CD4-positive, alpha-beta T cell treated with Interleukin-4 for 4 hours (primary cell): ENCODE data around the gene WWOX.

Experiments
- DNase-seq: peaks from one replicate; pipeline ENCODE4 v3.0.0-alpha.2; 2020

Gene WWOX

DNA sequence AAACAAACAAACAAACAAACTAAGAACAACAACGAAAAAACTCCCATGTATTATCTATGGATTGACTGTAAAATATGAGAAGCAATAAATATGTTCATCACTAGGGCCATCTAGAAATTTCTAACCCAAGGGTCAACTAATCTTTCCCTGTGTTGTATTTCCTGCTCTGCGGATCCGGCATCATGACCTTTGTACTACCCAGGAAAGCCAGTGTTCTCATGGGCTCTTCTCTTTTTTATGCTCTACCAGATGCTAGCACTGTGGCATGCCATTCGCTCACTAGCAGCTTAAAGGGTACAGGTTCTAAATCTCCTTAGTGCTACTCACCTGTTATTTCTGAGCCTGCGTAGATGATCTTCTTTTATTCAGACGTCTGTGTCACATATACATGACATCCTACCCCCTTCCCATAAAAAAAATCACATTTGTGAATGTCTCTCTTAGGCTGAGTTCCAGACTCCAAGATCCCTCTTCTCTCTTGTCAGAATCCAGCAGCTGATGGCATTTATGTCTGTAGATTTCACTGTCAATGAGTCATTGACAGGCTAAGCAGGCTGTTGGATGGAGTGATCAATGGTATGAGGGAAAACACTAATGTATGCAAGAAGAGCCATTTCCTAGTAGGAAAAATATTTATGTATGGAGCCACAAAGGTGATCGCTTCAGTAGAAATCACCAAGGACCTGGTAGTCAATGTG is 100.0 kb downstream of the WWOX start:
- DNase-seq = no peak

DNA sequence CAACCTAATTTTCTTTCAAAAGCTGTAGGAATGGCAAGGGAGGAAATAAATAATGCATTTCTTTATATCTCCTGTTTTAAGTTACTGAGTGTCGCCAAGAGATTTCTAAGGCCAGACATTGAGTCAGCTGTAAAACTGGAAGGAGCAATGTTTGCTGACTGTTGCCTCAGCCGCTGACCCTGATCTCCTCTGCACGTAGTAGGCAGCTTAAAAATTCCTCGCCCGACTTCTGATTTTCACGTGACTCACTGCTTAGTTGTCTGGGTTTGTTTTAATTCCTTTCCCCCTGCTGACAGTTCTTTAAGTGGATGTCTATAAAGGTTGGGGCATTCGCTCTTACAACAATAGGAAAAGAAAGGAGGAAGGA is 100.6 kb downstream of the WWOX start:
- no peak for DNase-seq

DNA sequence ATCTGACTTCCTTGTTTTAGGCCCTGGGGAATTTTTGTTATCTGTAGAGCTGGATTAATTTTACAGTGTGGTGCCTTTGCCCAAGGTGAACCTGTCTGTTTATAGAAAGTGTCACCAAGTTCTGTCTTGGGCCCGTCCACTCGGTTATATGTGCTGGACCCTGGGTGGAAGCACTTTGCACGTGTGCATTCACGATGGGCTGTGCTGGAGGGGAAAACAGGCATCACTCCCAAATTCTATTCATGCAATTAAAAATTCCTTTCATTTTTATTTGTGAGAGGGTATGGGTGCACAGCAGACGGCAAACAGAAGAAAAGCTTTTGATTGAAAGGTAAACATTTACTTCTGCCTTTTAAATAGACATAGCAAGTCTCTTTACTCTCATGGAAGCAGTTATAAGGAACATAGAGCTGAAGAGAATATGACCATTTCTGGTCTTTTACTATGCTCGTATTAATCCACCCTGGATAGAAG is 101.2 kb downstream of the WWOX start:
- no peak for DNase-seq

DNA sequence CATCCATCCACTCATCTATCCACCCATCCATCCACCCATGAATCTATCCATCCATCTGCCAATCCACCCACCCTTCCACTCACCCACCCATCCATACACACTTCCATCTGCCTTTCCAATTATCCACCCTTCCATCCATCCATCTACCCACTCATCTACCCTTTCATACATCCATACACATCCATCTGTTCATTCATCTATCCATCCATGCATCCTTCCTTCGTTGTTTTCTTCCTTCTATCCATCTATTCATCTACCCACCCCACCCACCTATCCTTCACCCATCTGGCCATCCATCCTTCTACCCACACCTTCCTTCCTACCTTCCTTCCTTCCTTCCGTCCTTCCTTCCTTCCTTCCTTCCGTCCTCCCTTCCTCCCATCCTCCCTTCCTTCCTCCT is 106.1 kb downstream of the WWOX start:
- DNase-seq = no peak

DNA sequence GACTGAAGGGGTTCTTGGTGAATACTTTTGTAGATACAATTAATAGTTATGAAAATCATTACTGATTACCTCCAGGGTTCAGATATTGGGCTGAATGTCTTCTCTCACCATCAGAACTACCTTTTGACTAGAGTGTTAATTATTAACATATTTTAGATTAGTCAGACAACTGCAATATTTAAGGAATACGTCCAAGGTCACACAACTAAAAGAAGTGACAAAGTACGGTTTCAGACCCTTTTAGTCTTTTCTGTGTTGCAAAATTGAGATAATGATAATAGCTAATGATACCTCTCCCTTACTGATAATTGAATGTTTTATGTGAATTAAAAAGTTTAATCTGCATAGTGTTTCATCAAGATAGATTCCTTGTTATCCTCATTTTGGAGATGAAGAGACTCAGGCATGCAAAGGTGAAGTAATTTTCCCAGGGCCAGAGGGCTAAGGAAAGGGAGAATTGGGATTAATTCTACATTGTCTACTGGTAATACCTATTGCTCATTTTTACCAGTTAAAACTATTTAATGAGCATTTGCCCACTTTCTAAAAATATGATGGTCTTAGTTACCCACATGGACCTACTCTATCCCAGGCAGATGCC is 107.3 kb downstream of the WWOX start:
- DNase-seq = no peak

DNA sequence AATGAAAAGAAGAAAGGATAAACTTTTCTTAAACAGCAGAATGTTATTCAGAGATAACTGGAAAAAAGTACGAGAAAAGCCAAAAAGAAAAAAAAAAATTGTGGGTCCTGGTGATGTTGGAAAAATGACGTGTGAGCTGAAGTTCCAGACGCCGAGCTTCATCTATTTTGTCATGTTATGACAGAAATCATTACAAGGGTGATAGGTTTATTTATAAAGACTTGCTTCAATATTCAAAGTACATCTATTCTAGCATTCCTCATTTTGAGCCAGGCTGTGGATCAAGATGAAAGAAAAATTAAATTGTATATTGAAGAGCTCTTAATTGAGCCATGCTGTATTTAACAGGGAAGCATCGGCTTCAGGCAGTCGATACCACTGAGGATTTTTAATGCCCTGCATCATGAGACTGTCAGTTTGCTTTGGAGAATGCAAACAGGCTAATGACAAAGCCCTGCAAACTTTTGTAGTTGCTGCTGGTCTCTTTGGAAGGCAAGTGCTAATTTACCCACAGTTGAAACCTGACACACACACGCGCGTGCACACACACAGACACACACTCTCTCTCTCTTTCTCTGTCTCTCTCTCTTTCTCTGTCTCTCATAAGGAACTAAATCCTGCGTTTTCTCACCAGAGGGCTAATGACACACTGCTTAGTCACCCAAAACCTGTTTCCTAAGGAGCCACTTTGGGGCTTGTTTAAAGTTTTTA is 110.7 kb downstream of the WWOX start:
- no peak for DNase-seq

DNA sequence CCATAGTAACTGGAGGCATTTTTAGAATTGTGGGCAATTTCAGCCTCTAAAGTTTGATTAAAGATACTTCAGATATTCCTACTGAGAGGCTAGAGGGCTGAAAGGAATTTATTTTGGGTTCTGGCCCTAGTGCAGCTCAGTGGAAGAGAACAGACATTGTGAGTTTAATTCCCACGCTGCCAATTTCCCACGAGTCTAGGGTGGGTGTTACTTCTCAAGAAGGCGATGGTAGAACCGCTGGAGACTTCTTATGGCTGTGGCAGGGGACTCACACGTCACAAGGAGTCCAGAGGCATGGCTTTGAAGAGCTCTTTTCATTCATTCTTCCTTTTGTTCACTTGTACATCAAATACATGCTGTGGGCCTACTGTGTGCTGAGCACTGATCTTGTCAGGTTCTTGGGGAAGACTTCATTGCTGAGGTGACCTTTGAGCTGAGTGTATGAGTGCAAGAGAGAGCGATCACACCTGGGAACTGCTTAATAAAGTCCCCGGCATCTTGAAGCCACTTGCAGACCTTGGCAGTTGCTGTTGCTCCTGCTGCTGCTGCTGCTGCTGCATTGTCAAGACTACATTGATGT is 111.7 kb downstream of the WWOX start:
- DNase-seq = no peak

DNA sequence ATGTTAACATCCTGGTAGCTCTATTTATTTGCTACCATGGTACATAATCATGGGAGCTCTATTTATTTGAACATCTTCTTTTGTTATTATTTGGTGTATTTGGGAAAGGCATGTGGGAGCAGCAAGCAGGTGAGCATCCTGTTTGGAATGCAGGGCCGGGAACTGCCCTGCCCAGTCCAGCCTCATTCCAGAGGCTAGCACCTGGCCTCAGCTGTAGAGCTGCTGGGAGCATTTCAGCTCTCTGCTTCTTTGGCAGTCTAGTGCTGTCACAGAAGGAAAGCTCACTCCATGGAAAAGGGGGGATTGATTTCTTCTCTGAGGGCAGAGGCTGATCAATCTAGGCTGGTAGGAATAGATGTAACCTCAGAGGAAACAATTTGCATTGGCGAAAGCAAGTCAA is 112.5 kb downstream of the WWOX start:
- DNase-seq = no peak

DNA sequence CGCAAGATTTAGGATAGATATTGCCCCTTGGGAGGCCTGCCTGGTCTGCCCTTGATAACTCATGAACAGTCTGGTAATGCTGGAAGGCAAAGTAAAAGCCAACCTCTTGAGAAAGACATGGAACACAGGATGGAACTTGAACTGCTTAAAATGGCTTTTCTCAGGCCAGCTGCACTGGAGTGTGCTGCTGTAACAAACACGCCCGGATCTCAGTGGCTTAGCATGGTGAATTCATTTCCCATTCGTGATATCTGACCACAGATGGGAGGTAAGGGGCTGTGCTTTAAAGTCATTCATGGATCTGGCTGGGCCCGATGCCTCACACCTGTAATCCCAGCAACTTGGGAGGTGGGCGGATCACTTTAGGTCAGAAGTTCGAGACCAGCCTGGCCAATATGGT is 113.2 kb downstream of the WWOX start:
- no peak for DNase-seq

DNA sequence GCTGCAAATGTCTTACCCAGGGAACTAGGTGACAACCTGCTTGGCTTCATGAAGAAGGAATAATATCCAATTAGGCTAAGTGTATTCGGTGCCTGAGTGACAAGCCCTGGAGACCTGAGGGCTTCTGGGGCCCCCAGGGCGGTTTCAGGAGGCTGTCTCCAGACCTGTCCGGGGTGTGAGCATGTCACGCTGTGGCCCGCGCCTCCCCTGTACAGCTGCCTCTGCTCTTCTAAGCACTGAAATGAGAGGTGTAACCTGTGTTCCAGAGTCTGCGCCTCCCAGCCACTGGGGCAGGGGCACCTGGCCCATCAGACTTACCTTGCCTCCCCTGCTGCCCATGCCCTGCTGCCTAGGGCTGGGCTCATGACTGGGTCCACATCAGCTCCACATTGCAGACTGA is 114.3 kb downstream of the WWOX start:
- no peak for DNase-seq

DNA sequence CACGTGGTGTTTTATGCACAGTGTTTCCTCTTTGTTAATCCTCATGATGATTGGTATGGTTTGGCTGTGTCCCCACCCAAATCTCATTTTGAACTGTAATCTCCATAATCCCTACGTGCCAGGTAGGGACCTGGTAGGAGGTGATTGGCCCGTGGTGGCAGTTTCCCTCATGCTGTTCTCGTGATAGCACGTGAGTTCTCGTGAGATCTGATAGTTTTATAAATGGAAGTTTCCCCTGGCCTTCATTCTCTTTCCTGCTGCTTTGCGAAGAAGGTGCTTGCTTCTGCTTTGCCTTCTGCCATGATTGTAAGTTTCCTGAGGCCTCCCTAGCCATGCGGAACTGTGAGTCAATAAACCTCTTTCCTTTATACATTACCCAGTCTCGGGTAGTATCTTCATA is 115.8 kb downstream of the WWOX start:
- DNase-seq = no peak

DNA sequence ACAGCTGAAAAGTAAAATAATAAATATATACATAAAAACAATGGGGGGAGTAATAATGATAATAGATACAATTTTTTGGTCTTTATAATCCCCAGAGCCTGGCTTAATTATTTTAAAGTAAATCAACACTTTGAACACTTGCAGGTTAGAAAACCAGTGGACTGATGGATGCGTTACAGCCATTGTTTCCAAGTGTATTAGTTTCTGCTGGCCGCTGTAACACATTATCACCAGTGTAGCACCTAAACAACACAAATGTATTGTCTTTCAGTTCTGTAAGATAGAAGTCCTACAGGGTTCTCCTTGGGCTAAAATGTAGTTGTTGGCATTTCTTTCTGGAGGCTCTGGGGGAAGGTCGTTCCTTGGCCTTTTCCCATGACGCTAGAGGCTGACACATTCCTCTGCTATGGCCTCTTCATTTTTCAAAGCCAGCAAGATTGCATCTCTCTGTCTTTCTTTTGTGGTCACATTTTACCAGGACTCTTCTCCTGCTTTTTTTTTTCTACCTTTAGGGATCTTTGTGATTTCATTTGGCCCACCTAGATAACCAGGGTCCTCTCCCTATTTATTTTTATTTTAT is 116.8 kb downstream of the WWOX start:
- no peak for DNase-seq

DNA sequence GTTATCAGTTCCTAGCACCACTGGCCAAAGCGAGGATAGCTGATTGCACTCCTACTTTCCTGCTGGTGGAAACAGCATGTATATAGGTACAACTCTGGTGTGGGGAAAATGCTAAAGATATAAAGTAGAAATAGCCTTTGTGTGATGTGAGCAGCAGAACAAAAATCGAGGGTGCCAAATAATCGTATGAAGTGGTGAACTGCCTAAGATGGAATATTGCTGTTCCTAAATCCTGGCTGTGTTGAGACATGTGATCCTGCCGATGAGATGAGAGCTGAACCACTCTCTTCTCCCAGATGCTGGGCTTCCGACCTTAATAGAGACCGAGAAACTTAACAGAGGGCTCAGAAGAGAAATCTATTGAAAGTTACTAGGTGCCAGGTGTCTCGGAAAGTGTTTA is 117.8 kb downstream of the WWOX start:
- no peak for DNase-seq

DNA sequence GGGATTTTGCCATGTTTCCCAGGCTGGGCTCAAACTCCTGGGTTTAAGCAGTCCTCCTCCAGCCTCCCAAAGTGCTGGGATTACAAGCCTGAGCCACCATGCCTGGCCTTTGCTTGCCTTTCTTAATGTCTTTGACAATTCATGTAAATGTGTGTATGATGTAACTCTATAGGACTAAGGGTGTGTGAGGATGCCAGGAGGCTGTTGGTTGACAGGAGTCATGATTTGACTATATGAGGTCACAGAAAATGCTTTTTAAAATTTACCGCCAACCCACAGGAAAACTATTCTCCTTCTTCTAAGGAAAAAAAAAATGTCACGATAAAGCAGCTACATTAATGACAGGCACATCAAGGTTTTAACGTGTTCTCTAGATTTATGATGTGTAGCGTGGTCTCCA is 118.8 kb downstream of the WWOX start:
- no peak for DNase-seq

DNA sequence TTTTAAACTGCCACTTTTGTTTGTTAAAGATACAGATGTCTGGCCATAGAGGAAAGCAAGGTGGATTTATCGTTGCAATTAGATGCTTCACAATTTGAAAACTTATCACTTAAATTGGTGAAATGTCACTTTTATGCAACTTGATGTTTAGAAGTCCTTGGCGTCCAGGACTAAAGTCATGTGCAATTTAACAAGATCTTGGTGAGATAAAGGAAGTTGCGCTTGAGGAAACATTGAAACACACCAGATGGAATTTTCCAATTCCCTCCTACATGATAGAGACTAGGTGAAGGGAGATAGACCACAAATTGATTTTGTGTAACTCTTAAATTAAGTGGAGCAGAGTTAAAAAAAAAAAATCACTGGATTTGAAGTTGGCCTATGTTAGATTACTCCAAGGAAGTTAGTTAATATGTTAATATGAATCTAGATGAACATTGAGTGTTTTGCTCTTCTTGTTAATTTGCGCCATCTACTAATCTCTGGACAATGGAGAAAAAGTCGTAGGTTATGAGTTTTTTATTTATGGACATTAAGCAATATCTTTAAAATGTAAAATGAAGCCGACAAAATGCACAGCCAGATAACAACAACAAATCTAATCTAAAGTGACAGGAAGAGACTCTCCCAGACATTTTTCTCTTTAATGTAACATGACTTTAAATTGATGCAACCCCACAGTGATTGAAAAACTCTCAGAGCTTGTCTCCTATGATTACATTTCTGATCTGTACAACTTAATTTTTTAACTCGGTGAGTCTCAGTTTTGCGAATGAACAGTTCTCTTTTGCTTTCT is 119.6 kb downstream of the WWOX start:
- DNase-seq = no peak

DNA sequence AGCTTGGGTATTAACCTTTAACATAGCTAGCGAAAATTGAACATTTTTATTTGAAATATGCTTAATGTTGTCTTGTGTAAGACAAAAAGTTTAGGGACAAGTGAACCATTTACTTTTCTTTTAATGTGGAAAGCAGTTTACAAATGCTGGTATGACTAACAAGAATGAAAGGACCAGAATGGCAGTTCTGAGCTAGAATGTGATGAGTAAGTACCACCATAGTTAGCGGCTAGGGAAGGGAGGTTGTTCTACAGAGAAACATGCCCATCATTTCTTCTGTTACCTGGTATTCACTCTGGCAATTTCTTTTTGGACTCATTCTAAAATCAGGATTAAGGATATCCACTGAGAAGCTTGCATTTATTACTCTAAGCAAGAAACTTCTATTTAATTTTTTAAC is 121.1 kb downstream of the WWOX start:
- no peak for DNase-seq

DNA sequence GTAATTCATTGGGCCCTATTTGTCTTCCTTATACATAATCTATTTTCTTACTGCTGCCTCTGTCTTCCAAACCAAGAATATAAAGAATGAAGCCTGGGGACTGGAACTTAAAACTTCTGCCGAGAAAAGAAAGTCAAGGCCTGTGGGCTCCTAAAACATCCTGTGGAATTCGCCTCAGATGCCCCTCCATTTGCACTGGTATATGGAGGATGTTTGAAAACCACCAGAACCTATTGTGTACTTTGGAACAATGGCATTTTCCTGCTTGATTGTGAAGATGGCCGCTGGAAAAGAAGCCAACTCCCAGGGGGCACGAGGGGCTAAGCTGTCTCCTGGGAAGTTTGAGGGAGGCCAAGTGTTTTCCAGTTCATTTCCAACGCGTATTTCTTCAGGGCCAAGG is 122.4 kb downstream of the WWOX start:
- no peak for DNase-seq

DNA sequence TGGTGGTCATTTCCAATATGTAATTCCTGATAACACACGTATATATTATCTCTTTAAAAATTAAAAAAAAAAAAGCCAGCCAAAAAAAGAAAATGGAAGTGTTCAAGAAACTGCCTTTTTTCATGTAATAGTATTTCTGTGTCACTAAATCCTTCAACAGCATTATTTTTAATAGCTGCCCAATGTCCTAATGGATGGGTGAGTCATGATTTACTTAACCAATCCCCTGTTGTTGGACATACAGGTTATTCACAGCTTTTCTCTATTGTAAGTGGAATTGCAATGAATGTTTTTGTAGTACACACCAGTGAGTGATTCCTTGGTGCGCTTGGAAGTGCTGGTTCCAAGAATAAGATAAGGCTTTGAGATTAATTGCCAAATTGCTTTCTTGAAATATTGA is 124.9 kb downstream of the WWOX start:
- DNase-seq = no peak

DNA sequence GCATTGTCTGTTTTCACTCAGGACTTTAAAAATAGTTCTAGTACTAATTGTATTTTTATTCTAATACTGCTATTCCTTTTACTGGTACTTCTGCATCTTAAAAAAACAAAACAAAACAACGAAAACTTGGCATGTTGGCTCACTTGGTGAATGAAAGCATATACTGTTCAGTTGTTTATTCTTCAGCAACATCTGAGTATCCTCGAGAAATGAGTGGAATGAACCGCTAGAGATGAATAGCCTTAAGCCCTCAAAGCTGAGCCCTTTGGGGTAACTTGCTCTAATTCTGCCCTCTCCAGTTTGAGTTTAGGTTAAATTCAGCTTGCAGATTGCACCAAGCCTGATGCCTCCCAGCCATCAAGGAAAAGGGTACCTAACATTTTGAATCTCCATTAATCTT is 126.5 kb downstream of the WWOX start:
- DNase-seq = no peak

DNA sequence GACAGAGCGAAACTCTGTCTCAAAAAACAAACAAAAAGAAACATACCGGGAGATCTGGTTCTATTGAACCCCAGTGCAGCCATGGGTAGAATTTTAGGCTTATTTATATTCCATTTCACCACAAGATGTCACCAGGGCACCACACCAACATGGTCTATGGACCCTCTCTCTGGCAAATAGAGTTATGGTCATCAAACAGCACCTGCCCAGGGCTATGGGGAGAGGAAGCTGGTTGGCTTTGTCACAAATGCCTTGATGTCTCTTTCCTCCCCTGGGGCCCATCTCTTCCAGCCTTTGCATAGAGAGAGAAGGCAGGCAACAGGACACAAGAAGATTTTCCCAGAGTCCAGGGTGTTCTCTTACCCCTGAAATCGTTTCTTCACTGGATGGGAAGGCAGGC is 128.4 kb downstream of the WWOX start:
- no peak for DNase-seq

DNA sequence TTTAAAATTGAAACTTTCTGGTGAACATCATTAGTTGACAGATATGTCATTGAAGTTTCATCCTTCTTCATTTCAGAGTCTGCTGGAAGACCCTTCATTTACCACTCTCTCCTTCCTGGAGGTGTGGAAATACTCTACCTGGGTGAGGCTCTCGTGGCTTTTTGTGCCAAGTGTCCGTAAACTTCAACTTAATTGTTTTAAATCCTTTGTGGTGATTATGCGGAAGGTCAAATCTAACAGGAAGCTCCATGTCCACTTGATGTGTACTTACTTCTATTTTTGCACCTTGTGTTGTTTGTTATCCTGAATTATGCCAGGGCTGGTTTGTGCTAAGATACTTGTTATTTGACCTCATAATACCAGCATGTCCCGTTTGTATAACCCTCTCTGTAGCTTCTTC is 129.2 kb downstream of the WWOX start:
- no peak for DNase-seq

DNA sequence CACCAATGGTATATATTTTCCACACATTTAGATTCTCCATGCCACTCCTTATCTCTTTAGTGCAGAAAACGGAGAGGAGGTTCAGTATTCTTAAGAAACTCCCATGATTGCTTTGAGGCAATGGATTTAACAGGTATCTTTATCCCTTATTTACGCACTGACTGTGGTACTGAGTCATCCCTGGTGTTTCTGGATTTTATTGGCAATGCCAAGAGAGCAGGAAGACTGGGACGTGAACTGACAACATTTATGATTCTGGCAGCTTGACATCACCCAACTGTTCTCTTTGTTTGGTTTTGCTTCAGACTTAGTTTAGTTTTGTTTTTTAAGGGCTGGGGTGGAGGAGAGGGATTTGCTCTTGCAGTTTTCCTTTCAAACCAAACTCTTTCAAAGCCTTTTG is 131.4 kb downstream of the WWOX start:
- no peak for DNase-seq
